Lower leg skin (tissue), 4 donors: ENCODE results near the gene SOX11. TPM values are rescaled to one million over a fixed set of nuclear protein-coding genes. Genes with fewer than 3 reads are reported as not detected.

Source experiments
- DNase-seq, 2 donors: peaks; one replicate each; pipeline ENCODE4 v3.0.0-alpha.2; 2019; ENCODE audit warnings: low spot score in 2 of 2
- H3K4me3 ChIP-seq: fragments of 200-600 bp; sonication (generic); 2 replicates; pipeline ENCODE4 v1.5.1; 2017; ENCODE audit warnings: mild to moderate bottlenecking, low read depth; ENCODE audit not compliant: poor library complexity, severe bottlenecking
- POLR2A ChIP-seq, 2 donors: fragments of 450-650 bp; IDR thresholded peaks; one replicate each; pipeline ENCODE4 v1.6.1; 2016 to 2017; ENCODE audit warnings: antibody characterized with exemption in 2 of 2, mild to moderate bottlenecking in 1 of 2, moderate library complexity in 1 of 2
- WGBS, 2 donors: methylation state at CpG; one replicate each; pipeline ENCODE4 v1.1.5; 2018; 5-methylcytosine and 5-hydroxymethylcytosine counted together
- intact Hi-C: fragments of 100-400 bp; cut with DNase I; formaldehyde crosslinking; loops from one replicate; pipeline ENCODE4 v1.15.0; 2023; ENCODE audit warnings: low total_unique reads
- total RNA-seq, 4 donors: library from RNA; depleted of rRNA; stranded (reverse); fragments of >200 nt; gene quantifications; one replicate each; pipeline ENCODE4 v1.1.0, GENCODE V29; 2016
- TF ChIP-seq, protein P1 (sequence below), 3 donors: fragments of 450-650 bp; IDR thresholded peaks; one replicate each; pipeline ENCODE4 v1.5.1; 2016; ENCODE audit warnings: antibody characterized with exemption in 3 of 3, mild to moderate bottlenecking in 3 of 3, moderate library complexity in 2 of 3

SOX11 gene
- total RNA-seq, 4 donors from 2014 or later = 0.03 to 0.21 TPM; not detected in 2

DNA sequence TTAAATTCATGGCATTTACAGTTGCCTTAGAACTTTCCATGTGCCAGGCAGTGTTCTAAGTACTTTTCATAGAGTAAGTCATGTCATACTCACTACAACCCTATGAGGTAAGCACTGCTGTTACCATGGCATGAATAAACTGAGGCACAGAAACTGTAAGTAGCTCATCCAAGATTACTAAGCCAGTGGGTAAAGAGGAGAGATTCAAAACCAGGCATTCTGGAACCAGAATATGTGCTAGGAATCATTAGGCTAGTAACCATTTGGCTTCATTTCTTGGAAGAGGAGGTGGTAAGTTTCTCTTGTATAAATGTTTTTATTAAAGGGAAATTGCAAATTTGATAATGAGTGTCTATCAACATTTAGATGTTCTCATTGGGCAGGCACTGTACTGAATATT is 35.1 kb downstream of the SOX11 start:
- intact Hi-C loops = no loop called here
- H3K4me3 ChIP-seq = no peak overlapping the region
- no peak for TF ChIP-seq POLR2A (IDR thresholded peaks at IDR 0.05)
- TF ChIP-seq, protein P1, sequence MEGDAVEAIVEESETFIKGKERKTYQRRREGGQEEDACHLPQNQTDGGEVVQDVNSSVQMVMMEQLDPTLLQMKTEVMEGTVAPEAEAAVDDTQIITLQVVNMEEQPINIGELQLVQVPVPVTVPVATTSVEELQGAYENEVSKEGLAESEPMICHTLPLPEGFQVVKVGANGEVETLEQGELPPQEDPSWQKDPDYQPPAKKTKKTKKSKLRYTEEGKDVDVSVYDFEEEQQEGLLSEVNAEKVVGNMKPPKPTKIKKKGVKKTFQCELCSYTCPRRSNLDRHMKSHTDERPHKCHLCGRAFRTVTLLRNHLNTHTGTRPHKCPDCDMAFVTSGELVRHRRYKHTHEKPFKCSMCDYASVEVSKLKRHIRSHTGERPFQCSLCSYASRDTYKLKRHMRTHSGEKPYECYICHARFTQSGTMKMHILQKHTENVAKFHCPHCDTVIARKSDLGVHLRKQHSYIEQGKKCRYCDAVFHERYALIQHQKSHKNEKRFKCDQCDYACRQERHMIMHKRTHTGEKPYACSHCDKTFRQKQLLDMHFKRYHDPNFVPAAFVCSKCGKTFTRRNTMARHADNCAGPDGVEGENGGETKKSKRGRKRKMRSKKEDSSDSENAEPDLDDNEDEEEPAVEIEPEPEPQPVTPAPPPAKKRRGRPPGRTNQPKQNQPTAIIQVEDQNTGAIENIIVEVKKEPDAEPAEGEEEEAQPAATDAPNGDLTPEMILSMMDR (IDR thresholded peaks at IDR 0.05) = no peak

DNA sequence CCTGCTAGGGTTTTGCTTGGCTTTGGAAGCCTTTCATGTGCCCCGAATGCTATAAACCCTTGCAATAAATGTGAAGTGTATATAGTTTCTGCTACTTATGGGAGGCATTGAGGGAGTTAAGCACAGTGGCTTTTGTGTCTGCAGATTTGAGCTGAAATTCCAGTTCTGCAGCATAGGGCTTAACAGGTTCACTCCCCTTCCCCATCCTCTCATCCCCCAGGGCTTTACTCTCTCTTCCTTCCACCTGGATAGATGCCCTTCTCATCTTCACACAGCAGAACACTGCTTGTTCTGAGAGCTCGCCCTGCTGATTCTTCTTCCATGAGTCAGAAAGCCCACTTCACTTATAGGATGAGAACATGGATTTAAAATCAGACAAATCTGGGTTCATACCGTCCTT is 37.2 kb downstream of the SOX11 start:
- WGBS, 2 donors = 68 to 69% methylated on average over 3 of the region's 3 CpGs
- TF ChIP-seq, protein P1 (IDR thresholded peaks at IDR 0.05) = no peak
- no peak for TF ChIP-seq POLR2A (IDR thresholded peaks at IDR 0.05)
- no peak overlapping the region for H3K4me3 ChIP-seq
- intact Hi-C loops = no loop called here
- DNase-seq = no peak

More for the DNA sequence above, 35.1 kb downstream of the SOX11 start:
- no peak for DNase-seq

DNA sequence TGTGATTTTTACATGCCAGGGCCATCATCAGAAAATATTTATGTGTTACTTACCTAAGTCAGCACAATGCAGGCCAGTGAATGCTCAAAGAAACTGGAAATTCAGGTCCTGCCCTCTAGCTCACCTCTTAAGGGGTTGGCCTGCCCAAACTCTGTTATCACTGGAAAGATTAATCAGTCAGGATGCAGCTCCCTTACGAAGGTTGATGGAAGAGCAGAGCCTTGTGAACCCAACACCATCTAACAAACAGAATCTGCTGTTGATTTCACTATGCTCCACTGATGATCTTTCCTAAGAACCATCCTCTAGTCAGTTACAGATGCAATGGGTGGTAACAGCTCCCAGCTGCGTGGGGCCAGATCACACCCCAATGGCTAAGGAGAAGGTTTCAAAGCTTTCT is 38.2 kb downstream of the SOX11 start:
- intact Hi-C loops = no loop called here
- no peak for DNase-seq
- WGBS, 2 donors = 67 to 89% methylated on average over 2 of the region's 2 CpGs
- TF ChIP-seq, protein P1 (IDR thresholded peaks at IDR 0.05) = no peak
- TF ChIP-seq POLR2A (IDR thresholded peaks at IDR 0.05) = no peak
- no peak overlapping the region for H3K4me3 ChIP-seq

DNA sequence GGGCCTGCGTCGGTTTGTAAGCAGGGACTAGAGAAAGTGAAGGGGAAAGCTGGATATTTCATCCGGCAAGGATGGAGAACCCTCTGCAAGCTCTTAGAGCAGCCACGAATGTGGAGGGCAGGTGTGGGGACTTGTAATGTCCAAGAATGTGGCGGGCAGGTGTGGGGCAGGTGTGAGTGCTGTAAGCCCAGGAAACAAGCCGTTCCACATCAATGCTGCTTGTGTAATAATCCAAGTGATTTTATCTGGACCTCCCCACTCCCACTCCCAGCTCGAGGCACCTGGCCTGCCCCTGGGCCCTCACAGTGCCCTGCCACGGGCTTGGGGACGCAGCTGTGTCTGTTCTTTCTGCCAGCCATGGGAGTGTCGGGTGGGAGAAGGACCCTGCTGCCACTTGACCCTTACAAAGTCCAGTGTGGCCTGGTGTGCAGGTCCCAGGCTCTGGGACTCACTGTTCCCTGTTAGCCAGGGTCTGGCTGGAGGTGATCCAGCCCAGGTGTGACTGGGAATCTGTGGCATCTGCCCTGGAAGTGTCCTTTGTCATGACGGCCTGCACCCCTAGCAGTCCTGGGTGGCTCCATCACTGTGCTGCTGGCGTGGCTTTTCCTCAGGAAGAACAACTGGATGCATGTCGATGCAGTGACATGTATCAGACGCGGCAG is 42.8 kb downstream of the SOX11 start:
- H3K4me3 ChIP-seq = no peak overlapping the region
- intact Hi-C loops = no loop called here
- DNase-seq = no peak
- TF ChIP-seq POLR2A (IDR thresholded peaks at IDR 0.05) = no peak
- TF ChIP-seq, protein P1 (IDR thresholded peaks at IDR 0.05) = no peak
- WGBS, 2 donors = 67 to 78% methylated on average over 15 of the region's 15 CpGs

DNA sequence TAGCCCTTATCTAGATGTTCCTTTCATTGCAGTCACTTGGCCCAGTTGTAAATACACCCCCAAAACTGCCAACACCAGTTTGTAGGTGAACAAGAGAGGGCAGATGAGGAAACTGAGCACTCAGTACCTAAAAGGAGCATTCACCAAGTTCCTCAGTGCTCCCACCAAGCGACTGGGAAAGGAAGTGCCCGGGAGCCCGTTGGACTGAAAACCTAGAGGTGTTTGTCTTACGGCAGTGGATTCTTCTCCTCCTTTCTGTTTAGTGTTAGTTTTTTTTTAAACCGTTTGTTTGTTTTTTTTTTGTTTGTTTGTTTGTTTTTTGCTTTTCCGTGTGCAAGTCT is 43.3 kb downstream of the SOX11 start:
- H3K4me3 ChIP-seq = no peak overlapping the region
- intact Hi-C loops = no loop called here
- no peak for DNase-seq
- WGBS, 2 donors = 80 to 91% methylated on average over 6 of the region's 6 CpGs
- TF ChIP-seq, protein P1 (IDR thresholded peaks at IDR 0.05) = no peak
- TF ChIP-seq POLR2A (IDR thresholded peaks at IDR 0.05) = no peak

DNA sequence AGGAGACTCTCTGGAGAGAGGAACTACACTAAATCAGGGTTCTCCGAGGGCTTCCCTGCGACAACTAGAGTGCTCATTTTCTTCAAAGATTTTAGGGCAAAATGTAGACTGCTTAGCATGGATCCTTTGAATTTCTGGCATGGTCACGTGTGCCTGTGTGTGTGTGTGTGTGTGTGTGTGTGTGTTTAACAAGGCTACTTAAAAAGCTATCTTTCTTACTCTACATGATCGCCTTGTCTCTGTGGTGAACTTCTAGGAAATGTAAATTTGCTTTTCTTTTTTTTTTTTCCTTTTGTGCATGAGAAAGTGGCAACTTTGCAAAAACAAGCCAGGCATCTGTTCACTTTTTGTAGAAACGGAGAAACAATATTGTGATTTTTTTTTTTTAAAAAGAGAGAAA is 43.9 kb downstream of the SOX11 start:
- no peak for TF ChIP-seq POLR2A (IDR thresholded peaks at IDR 0.05)
- TF ChIP-seq, protein P1 (IDR thresholded peaks at IDR 0.05) = no peak
- intact Hi-C loops = no loop called here
- no peak for DNase-seq
- 73 to 80% methylated on average over 5 of the region's 5 CpGs for WGBS, 2 donors
- H3K4me3 ChIP-seq = no peak overlapping the region
